Hepatocyte (in vitro differentiated cells): ENCODE measurements around the gene ZHX3.

ENCODE experiments used
- CTCF ChIP-seq: fragments of 200-600 bp; sonication (generic); IDR thresholded peaks from 2 replicates; pipeline ENCODE4 v1.5.1; 2016; ENCODE audit warnings: antibody characterized with exemption, mild to moderate bottlenecking; ENCODE audit not compliant: poor library complexity
- EZH2 ChIP-seq: fragments of 200-600 bp; sonication (generic); IDR thresholded peaks from 2 replicates; pipeline ENCODE4 v1.6.1; 2016; ENCODE audit warnings: antibody characterized with exemption, mild to moderate bottlenecking, borderline replicate concordance
- EZH2phosphoT487 ChIP-seq: fragments of 200-600 bp; sonication (generic); IDR thresholded peaks from one replicate; pipeline ENCODE4 v1.6.1; 2018; ENCODE audit warnings: antibody characterized with exemption, mild to moderate bottlenecking, low read depth, moderate library complexity; ENCODE audit not compliant: unreplicated experiment, severe bottlenecking

- TF ChIP-seq EZH2 (no peak), CTCF (no peak), EZH2phosphoT487 (no peak)
Observed at GRCh38 chr20:41168281-41169161, 149.0 kb downstream of the ZHX3 start.
